GM12874 (cell line): Measurements from ENCODE around the gene TFDP2.

Source experiments
- TF ChIP-seq, protein P1 (sequence below): IDR thresholded peaks from 2 replicates; pipeline ENCODE4 v1.5.1; 2011; ENCODE audit warnings: low read depth, mild to moderate bottlenecking, control low read depth, low read length, moderate library complexity; ENCODE audit not compliant: insufficient read depth

The TFDP2 gene

DNA sequence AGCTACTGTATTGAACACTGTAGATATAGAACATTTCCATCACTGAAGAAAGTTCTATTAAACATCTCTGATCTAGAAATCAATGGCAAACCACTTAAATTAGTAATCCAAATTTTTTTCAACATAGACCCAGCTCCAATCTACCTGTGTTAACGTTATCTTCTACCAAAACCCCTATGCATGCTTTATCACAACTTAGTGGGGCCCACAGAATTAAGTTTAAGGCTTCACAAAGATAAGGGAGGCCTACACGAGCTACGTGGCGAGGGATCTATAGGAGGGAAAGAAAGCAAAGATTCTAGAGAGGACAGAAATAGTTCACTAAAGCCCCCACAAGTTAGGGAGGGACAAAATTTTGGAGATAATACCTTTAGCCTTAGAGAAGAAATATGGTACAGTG is 116.1 kb downstream of the TFDP2 start:
- TF ChIP-seq, protein P1, sequence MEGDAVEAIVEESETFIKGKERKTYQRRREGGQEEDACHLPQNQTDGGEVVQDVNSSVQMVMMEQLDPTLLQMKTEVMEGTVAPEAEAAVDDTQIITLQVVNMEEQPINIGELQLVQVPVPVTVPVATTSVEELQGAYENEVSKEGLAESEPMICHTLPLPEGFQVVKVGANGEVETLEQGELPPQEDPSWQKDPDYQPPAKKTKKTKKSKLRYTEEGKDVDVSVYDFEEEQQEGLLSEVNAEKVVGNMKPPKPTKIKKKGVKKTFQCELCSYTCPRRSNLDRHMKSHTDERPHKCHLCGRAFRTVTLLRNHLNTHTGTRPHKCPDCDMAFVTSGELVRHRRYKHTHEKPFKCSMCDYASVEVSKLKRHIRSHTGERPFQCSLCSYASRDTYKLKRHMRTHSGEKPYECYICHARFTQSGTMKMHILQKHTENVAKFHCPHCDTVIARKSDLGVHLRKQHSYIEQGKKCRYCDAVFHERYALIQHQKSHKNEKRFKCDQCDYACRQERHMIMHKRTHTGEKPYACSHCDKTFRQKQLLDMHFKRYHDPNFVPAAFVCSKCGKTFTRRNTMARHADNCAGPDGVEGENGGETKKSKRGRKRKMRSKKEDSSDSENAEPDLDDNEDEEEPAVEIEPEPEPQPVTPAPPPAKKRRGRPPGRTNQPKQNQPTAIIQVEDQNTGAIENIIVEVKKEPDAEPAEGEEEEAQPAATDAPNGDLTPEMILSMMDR = no peak

DNA sequence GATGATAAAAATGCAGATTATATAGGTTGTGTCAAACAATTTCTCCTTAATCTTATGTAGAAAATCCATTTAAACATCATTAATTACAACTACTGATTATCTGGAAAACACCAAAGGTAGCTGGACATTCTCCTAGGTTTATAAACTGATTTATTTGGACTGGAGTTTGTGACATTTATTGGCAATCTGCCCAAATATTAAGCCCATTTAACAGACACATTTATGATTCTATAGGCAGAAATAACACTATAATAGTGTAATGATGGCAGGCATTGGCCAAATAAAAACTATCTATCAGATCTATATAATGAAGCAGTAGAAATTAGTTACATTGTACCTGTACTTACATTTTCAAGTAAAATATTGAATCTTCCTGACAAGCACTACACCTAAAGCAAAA is 117.8 kb downstream of the TFDP2 start:
- TF ChIP-seq, protein P1 = no peak

DNA sequence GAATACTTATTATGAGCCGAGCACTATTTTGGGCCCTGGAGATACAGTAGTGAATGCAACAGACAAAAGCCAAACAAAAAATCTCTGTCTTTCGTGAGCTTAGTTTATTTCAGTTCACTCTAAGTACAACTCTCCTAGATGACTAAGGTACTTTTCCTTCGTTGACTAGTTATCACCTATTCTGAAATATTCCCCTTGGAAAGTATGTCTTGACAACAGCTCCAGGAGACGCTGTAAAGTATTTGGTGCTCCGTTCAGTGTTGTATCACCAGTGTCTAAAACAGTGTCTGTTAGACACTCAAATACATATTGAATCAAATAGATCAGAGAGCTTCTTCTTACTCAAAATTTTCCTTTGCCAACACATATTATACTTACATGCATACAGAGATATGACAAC is 119.6 kb downstream of the TFDP2 start:
- TF ChIP-seq, protein P1 = no peak

DNA sequence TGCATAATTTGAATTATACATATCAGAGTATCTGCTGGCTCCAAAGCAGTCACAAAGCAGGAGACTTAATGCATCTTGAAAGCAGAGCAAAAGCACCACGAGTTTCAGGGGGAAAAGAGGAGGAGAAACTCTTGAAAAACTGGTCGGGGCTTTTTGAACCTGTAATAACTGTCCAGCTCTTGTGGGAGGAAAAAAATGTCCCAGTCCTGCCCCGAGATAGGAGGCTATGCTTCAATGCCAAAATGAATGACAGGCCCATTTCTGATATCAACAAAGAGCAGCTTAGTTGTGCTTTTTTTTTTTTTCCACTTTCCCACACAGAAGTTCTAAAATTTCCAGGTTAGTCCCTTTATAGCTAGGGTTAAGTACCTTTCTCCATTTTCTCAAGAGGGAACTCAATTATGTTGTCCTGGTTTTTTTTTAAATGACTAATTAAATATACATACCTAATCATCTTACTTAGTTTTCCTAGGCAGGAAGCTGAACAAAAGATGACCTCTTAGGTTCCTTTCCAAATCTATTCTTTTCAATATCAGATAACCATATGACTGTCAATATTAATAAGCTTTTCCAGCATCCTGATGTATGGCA is 120.2 kb downstream of the TFDP2 start:
- TF ChIP-seq, protein P1 = no peak

DNA sequence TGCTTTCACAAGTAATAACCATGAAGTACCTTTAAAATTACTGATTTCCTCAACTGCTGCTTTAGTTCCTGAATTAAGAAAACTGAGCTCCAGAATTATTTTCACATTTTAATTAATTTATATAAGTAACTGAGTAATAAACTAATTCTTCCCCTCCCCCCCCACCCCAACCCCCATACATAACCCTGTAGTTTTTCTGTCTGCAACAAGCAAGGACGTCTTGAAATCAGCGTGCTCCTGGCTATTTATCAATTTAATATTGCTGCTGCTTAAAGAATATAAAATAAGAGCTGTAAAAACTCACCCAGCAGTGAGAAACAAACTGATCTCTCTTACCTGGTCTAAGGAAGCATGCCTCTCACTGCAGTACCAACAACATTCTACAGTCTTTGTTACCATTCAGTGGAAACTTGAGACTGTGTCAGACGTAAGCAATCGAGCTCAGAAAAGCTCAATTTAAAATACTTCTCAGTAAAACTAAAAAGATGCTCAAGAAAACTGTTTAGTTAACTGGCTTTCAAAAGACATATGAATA is 121.0 kb downstream of the TFDP2 start:
- TF ChIP-seq, protein P1 = no peak

DNA sequence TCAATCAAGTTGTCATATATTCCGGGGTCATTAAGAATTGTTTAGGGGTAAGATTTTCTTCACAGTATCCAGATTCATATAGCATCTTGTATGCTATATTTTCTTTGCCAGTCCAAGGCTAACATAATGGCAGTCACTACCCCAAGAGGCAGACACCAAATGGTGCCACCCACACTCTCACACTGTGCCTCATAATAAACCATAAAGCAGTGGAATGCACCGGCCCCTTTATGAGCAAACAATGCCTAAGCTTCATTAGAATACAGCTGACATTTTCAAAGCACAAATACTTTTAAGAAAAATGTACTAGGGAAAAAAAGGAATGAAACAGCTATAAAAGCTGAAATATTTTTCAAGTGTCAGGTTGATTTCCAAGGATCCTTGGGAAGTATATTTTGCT is 121.6 kb downstream of the TFDP2 start:
- TF ChIP-seq, protein P1 = no peak

DNA sequence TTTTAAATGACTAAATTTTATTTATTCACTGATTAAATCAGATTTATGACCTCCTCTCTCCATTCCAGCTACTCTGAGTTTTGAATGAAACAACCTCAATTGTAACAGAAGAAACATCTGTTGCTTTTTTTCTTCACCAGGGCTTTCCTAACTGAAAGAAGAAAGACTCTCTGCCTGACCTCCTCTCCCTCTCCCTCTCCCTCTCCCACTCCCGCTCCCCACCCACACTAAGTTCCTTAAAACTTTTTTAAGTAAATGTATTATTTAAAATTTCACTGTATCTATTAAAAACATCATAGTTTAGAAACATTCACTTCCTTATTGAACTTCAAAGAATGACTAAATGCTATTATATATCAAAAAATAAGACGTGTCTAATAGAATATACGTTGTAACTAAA is 122.0 kb downstream of the TFDP2 start:
- TF ChIP-seq, protein P1 = no peak
